K562 (cell line): Measurements from ENCODE around the gene ACSL3. TPM values are rescaled to one million over a fixed set of nuclear protein-coding genes. Genes with fewer than 3 reads are reported as not detected.

ENCODE experiments used
- ATF7 ChIP-seq: fragments of 450-650 bp; IDR thresholded peaks from 2 replicates; pipeline ENCODE4 v1.7.1; 2014; ENCODE audit warnings: mild to moderate bottlenecking, moderate library complexity
- BRCA1 ChIP-seq, 2 experiments: fragments of 450-650 bp in 1 of 2; sonication (generic) in 1 of 2; formaldehyde crosslinking in 1 of 2; IDR thresholded peaks; 2 replicates each; pipeline versions ENCODE4 v1.5.0 to v1.6.1; 2017 to 2020; ENCODE audit warnings: mild to moderate bottlenecking in 1 of 2, missing genetic modification reagents in 1 of 2
- ETV5 ChIP-seq: sonication (generic); formaldehyde crosslinking; IDR thresholded peaks from 2 replicates; pipeline ENCODE4 v1.4.0; 2020; ENCODE audit warnings: low read depth, mild to moderate bottlenecking, missing genetic modification reagents
- HMG20B ChIP-seq: fragments of 250-450 bp; sonication (Bioruptor Pico); IDR thresholded peaks from 2 replicates; pipeline ENCODE4 v1.5.0; 2021; ENCODE audit warnings: mild to moderate bottlenecking
- MCM3 ChIP-seq: fragments of 450-650 bp; IDR thresholded peaks from 2 replicates; pipeline ENCODE4 v1.6.1; 2016
- NR2C2 ChIP-seq, 2 experiments: fragments of 200-800 bp in 1 of 2; sonication (Bioruptor generic) in 1 of 2; sonication (generic) in 1 of 2; formaldehyde crosslinking in 1 of 2; IDR thresholded peaks; 2 replicates each; pipeline versions ENCODE4 v1.6.1 to v1.8.0; 2016 to 2022; ENCODE audit warnings: mild to moderate bottlenecking in 1 of 2, missing compliant biosample characterization in 1 of 2, missing genetic modification characterization in 1 of 2, missing genetic modification reagents in 1 of 2
- NRF1 ChIP-seq, 2 experiments: fragments of 450-650 bp; IDR thresholded peaks in 1 of 2; conservative IDR thresholded peaks in 1 of 2; 2 replicates each; pipeline ENCODE4 v1.6.1; 2014; ENCODE audit warnings: mild to moderate bottlenecking in 2 of 2
- RAD21 ChIP-seq, 2 experiments: fragments of 250-450 bp in 1 of 2; fragments of 450-650 bp in 1 of 2; sonication (Bioruptor Pico) in 1 of 2; formaldehyde crosslinking in 1 of 2; IDR thresholded peaks in 1 of 2; conservative IDR thresholded peaks in 1 of 2; 2 replicates each; pipeline versions ENCODE4 v1.4.0 to v1.8.0; 2020 to 2022; ENCODE audit warnings: mild to moderate bottlenecking in 2 of 2, moderate library complexity in 1 of 2
- SRSF3 ChIP-seq: fragments of 200-400 bp; formaldehyde crosslinking; IDR thresholded peaks from 2 replicates; pipeline ENCODE4 v1.6.1; 2016; ENCODE audit warnings: mild to moderate bottlenecking, low read length, moderate library complexity; ENCODE audit not compliant: insufficient read depth
- TBL1XR1 ChIP-seq, 2 experiments: IDR thresholded peaks; 2 replicates each; pipeline ENCODE4 v1.6.1; 2012; ENCODE audit warnings: improper control_type of control experiment in 2 of 2, low read length in 2 of 2, mild to moderate bottlenecking in 1 of 2
- ZNF584 ChIP-seq: fragments of 200-800 bp; sonication (Bioruptor generic); IDR thresholded peaks from 2 replicates; pipeline ENCODE4 v1.6.1; 2016; ENCODE audit warnings: low read depth, mild to moderate bottlenecking, missing genetic modification characterization, missing compliant biosample characterization
- ZNF699 ChIP-seq: fragments of 250-450 bp; sonication (Bioruptor Pico); IDR thresholded peaks from 2 replicates; pipeline ENCODE4 v1.8.0; 2021; ENCODE audit warnings: mild to moderate bottlenecking, moderate library complexity; ENCODE audit not compliant: insufficient replicate concordance
- ZSCAN32 ChIP-seq: fragments of 450-650 bp; formaldehyde crosslinking; IDR thresholded peaks from 2 replicates; pipeline ENCODE4 v1.4.0; 2020; ENCODE audit warnings: mild to moderate bottlenecking, moderate library complexity
- polyA plus RNA-seq, 8 experiments: library from polyadenylated mRNA; depleted of rRNA in 4 of 8; stranded (reverse) in 5 of 8; unstranded in 3 of 8; fragments of >200 nt; fragmentation: Nextera tagmentation in 2 of 8; fragmentation: Illumina TruSeq in 1 of 8; extraction: Ambion mirVana in 2 of 8; extraction: Trizol in 1 of 8; gene quantifications; 2 replicates each; pipeline versions ENCODE4 v1.2.1 to v1.2.3, GENCODE V29; 2011 to 2014; ENCODE audit warnings: inconsistent platforms in 1 of 8, missing spikeins in 1 of 8
- total RNA-seq, 7 experiments: library from RNA; depleted of rRNA in 6 of 7; stranded (reverse); fragments of >200 nt in 6 of 7; fragmentation: Illumina TruSeq in 2 of 7; extraction: Trizol in 2 of 7; gene quantifications; 2 replicates each; pipeline versions ENCODE4 v1.2.1 to v1.2.3, GENCODE V29; 2011 to 2021; ENCODE audit warnings: low replicate concordance in 1 of 7
- TF ChIP-seq, protein P1 (sequence below): IDR thresholded peaks from 3 replicates; pipeline ENCODE4 v1.6.1; 2011; ENCODE audit warnings: borderline replicate concordance, mild to moderate bottlenecking; ENCODE audit not compliant: insufficient read length, insufficient read depth
- TF ChIP-seq, protein P2 (sequence below), 2 experiments: fragments of 450-650 bp in 1 of 2; IDR thresholded peaks; 2 replicates each; pipeline ENCODE4 v1.6.1; 2011 to 2017; ENCODE audit warnings: low read depth in 2 of 2, antibody characterized with exemption in 1 of 2, borderline replicate concordance in 1 of 2, low read length in 1 of 2, mild to moderate bottlenecking in 1 of 2, mixed read lengths in 1 of 2; ENCODE audit not compliant: control insufficient read depth in 1 of 2
- TF ChIP-seq, protein P3 (sequence below), 2 experiments: fragments of 250-450 bp in 1 of 2; fragments of 450-650 bp in 1 of 2; sonication (Bioruptor Pico) in 1 of 2; IDR thresholded peaks; 2 replicates each; pipeline versions ENCODE4 v1.6.1 to v1.8.0; 2016 to 2021; ENCODE audit warnings: mild to moderate bottlenecking in 2 of 2, moderate library complexity in 2 of 2, missing compliant biosample characterization in 1 of 2, missing genetic modification characterization in 1 of 2
- TF ChIP-seq, protein P4 (sequence below): fragments of 250-450 bp; sonication (Bioruptor Pico); IDR thresholded peaks from 2 replicates; pipeline ENCODE4 v1.5.0; 2021; ENCODE audit warnings: mild to moderate bottlenecking, borderline replicate concordance

ACSL3 gene
- total and polyA plus RNA-seq, 9 of the 15 experiments (the other 6 are each of a cell fraction or from before 2014, with no cell fraction given): 21.3 to 123 (median 85.2) TPM

DNA sequence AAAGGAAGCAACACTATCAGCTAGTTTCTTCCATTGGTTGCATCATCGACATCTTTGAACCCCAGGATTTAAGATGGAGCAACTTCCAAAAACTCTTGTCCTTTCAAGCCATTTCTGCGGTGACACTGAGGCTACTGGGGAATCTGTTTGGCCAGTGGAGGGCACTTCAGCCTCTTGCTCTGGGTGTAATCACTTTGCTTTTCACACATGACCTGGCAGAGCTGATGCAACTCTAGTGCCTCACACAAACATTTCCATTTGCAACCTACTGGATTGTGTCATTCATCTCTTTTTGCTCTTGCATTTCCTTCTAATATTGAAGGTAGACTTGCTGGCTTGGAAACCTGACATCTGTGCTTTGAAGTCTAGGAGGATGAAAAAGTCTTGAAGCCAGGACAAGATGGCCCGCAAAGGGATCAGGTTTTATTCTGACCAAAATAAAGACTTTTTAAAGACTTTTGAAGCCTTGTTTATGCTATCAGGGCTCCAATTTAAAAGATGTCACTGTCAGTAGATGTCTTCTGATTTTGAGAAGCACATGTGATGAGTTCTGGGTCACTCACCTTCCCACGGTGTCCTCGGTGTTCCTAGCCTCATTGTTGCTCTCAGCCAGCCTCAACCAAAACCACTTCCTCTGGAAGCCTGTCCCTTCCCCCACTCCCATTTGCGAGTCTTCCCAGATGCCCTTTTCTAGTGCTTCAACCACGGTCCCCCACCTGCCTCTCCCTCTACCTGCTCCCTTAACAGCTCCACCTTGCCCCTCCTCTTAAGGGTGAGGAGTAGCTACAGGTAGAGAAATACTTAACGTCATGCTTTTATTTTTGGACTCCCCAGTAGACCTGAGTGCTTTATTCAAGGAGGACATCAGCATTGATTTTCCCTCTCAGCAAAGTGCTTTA, 121.4 kb downstream of the ACSL3 start (continued):
- TF ChIP-seq, protein P1, sequence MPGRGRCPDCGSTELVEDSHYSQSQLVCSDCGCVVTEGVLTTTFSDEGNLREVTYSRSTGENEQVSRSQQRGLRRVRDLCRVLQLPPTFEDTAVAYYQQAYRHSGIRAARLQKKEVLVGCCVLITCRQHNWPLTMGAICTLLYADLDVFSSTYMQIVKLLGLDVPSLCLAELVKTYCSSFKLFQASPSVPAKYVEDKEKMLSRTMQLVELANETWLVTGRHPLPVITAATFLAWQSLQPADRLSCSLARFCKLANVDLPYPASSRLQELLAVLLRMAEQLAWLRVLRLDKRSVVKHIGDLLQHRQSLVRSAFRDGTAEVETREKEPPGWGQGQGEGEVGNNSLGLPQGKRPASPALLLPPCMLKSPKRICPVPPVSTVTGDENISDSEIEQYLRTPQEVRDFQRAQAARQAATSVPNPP: no peak
- TF ChIP-seq ETV5 (CRISPR knock-in tag): no peak
- TF ChIP-seq TBL1XR1 (IDR thresholded peaks at IDR 0.05; ENCODE audit: low read length in 2 of 2): 0 out of 4 replicates have a peak, but pooled peaks of 1 of the 2 experiments have one; percentile 30
- no peak for TF ChIP-seq ZNF699 (CRISPR knock-in tag)
- TF ChIP-seq, protein P2, sequence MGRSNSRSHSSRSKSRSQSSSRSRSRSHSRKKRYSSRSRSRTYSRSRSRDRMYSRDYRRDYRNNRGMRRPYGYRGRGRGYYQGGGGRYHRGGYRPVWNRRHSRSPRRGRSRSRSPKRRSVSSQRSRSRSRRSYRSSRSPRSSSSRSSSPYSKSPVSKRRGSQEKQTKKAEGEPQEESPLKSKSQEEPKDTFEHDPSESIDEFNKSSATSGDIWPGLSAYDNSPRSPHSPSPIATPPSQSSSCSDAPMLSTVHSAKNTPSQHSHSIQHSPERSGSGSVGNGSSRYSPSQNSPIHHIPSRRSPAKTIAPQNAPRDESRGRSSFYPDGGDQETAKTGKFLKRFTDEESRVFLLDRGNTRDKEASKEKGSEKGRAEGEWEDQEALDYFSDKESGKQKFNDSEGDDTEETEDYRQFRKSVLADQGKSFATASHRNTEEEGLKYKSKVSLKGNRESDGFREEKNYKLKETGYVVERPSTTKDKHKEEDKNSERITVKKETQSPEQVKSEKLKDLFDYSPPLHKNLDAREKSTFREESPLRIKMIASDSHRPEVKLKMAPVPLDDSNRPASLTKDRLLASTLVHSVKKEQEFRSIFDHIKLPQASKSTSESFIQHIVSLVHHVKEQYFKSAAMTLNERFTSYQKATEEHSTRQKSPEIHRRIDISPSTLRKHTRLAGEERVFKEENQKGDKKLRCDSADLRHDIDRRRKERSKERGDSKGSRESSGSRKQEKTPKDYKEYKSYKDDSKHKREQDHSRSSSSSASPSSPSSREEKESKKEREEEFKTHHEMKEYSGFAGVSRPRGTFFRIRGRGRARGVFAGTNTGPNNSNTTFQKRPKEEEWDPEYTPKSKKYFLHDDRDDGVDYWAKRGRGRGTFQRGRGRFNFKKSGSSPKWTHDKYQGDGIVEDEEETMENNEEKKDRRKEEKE (IDR thresholded peaks at IDR 0.05; ENCODE audit: borderline replicate concordance in 1 of 2, control insufficient read depth in 1 of 2, low read depth in 2 of 2, low read length in 1 of 2): no peak
- no peak for TF ChIP-seq BRCA1 (IDR thresholded peaks at IDR 0.05)
- TF ChIP-seq BRCA1 (CRISPR knock-in tag; IDR thresholded peaks at IDR 0.05): no peak
- TF ChIP-seq RAD21 (CRISPR knock-in tag; conservative IDR thresholded peaks at IDR 0.05 in 1 of 2, IDR thresholded peaks at IDR 0.05 in 1 of 2): peak; percentile 85 to 93
- TF ChIP-seq ZSCAN32: peak; percentile 80
- TF ChIP-seq HMG20B (CRISPR knock-in tag): no peak
- no peak for TF ChIP-seq MCM3
- TF ChIP-seq, protein P3, sequence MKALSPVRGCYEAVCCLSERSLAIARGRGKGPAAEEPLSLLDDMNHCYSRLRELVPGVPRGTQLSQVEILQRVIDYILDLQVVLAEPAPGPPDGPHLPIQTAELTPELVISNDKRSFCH (CRISPR knock-in tag; IDR thresholded peaks at IDR 0.05): no peak
- TF ChIP-seq, protein P3 (tag; IDR thresholded peaks at IDR 0.05): no peak
- TF ChIP-seq, protein P4, sequence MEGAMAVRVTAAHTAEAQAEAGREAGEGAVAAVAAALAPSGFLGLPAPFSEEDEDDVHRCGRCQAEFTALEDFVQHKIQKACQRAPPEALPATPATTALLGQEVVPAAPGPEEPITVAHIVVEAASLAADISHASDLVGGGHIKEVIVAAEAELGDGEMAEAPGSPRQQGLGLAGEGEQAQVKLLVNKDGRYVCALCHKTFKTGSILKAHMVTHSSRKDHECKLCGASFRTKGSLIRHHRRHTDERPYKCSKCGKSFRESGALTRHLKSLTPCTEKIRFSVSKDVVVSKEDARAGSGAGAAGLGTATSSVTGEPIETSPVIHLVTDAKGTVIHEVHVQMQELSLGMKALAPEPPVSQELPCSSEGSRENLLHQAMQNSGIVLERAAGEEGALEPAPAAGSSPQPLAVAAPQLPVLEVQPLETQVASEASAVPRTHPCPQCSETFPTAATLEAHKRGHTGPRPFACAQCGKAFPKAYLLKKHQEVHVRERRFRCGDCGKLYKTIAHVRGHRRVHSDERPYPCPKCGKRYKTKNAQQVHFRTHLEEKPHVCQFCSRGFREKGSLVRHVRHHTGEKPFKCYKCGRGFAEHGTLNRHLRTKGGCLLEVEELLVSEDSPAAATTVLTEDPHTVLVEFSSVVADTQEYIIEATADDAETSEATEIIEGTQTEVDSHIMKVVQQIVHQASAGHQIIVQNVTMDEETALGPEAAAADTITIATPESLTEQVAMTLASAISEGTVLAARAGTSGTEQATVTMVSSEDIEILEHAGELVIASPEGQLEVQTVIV (CRISPR knock-in tag): no peak
- no peak for TF ChIP-seq NRF1 (conservative IDR thresholded peaks at IDR 0.05 in 1 of 2, IDR thresholded peaks at IDR 0.05 in 1 of 2)
- peak; percentile 74 for TF ChIP-seq ATF7
- 0 out of 2 replicates have a peak, but pooled peaks have one; percentile 54 for TF ChIP-seq ZNF584 (CRISPR knock-in tag)
- no peak for TF ChIP-seq NR2C2 (CRISPR knock-in tag; IDR thresholded peaks at IDR 0.05)
- TF ChIP-seq NR2C2 (tag; IDR thresholded peaks at IDR 0.05): peak; percentile 40; the same call in 1 of the 2 replicates
- no peak for TF ChIP-seq SRSF3
